NCI-H526 (cell line): Measurements from ENCODE around the gene LRP1-AS.

Experiments used
- DNase-seq, 2 experiments: peaks; one replicate each; lab custom pipeline; 2025; lab: John Stamatoyannopoulos, UW

The LRP1-AS gene

DNA sequence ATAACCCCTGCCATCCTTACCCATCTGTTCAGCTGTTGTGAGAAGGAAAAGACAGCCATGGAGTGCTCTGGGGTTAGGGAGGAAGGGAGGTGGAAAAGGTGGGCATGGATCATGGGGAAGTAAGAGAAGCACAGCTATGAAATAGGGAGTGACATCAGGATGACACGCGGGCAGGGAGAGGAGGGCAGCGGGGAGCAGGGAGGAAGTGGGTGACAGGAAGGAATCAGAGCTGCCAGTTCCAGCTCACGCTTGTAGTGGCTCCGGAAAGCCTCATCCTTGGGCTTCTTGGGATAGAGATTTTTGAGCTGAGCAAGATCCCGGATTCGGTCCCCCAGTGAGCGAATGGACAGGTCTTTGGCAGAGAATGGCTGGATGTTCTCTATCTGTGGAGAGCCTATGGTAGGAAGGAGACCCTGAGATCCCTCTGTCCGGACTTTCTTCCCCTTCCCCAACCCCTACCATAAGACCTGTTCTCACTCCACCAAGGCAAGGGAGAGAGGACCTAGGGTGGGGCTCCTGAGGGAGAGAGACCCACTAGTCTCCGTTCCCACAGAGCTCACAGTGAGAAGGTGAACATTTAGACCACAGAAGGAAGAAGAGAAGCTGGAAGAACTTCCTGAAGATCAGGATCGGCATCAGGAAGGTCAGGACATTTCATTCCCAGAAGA, 48.2 kb downstream of the LRP1-AS start:
- no peak for DNase-seq

GRCh38 chr12:57098546-57098945, 48.9 kb downstream of the LRP1-AS start:
- no peak for DNase-seq

DNA sequence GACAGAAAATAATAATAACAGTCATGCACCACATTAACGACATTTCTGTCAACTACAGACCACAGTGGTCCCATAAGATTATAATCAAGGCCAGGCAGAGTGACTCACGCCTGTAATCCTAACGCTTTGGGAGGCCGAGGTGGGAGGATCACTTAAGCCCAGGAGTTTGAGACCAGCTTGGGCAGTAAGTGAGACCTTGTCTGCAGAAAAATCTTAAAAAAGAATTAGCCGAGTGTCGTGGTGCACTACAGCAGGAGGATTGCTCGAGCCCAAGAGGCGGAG, 49.9 kb downstream of the LRP1-AS start:
- DNase-seq, result no peak

GRCh38 chr12:57096748-57097553, 50.5 kb downstream of the LRP1-AS start:
- no peak for DNase-seq

DNA sequence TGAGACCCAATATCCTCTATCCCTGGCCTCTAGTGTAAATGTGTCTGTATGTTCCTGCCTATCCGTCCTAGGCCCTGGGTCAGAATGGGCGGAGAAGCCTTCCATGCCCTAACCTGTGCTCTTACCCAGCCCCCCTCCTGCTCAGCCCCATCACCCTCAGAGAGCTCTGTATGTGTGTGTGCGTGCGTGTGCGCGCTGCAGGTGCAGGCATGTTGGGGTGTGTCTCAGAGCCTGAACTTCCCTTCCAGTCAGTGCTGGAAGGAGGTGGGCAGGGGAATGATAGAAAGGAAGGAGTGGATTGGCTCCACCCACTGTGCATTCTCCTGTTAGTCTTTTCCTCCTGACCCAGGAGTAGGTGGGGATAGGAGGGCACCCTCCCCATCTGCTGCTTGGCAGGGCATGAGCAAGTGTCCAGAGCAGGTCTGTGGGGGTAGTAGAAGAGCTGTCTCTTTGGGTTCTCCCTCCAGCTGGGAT, 51.3 kb downstream of the LRP1-AS start:
- DNase-seq, result peak; percentile 85 to 92

GRCh38 chr12:57095440-57095839, 52.0 kb downstream of the LRP1-AS start:
- DNase-seq, result no peak
